GM12878 (cell line): ENCODE measurements around the gene TAMALIN. TPM values are rescaled to one million over a fixed set of nuclear protein-coding genes. Genes with fewer than 3 reads are reported as not detected.

Source experiments
- ATAC-seq: fragments of 200-7000 bp; cut with Tn5 transposase; 3 replicates; pipeline ENCODE4 v1.9.1; 2020; ENCODE audit warnings: mild to moderate bottlenecking, moderate library complexity
- BruUV-seq: library from RNA; stranded (reverse); fragments of 400-500 nt; replicated peaks from 2 replicates; lab custom pipeline; 2021; lab: Mats Ljungman, UMichigan
- CTCF ChIA-PET: fragments of 300-600 bp; sonication (Branson Sonifier 250); formaldehyde crosslinking; extraction: SDS; loops from one replicate; lab custom pipeline; 2021; ENCODE audit warnings: inconsistent platforms; lab: Yijun Ruan, JAX
- POLR2A ChIA-PET: fragments of 350-600 bp; formaldehyde crosslinking; extraction: SDS; loops from one replicate; lab custom pipeline; 2021; ENCODE audit warnings: inconsistent platforms; lab: Charles Lee
- RAD21 ChIA-PET: fragments of 300-600 bp; sonication (Branson Sonifier 250); formaldehyde crosslinking; loops from one replicate; lab custom pipeline; 2023; ENCODE audit warnings: antibody characterized with exemption; ENCODE audit not compliant: unreplicated experiment; lab: Charles Lee
- SMC1A ChIA-PET: fragments of 300-600 bp; sonication (Branson Sonifier 250); formaldehyde crosslinking; loops from one replicate; lab custom pipeline; 2023; ENCODE audit not compliant: unreplicated experiment, uncharacterized antibody; lab: Charles Lee
- DNase-seq: peaks from one replicate; pipeline ENCODE4 v3.0.0-alpha.2; 2011; ENCODE audit warnings: low read depth, low spot score
- FAIRE-seq: peaks from 3 replicates; lab custom pipeline; 2011; peaks lifted over from hg19 to GRCh38; lab: Jason Lieb, UNC
- H2AFZ ChIP-seq: 2 replicates; pipeline ENCODE4 v1.6.0; 2011; ENCODE audit warnings: low read depth, low read length, control low read depth; ENCODE audit not compliant: control insufficient read depth
- H3K27ac ChIP-seq: 2 replicates; pipeline ENCODE4 v1.5.1; 2011; ENCODE audit warnings: control low read depth; ENCODE audit not compliant: control insufficient read depth, insufficient read depth
- H3K27me3 ChIP-seq, 2 experiments: replicated peaks in 1 of 2; 2 replicates each; pipeline versions ENCODE4 v1.6.0 to v1.6.1; 2011; ENCODE audit warnings: low read length in 1 of 2; ENCODE audit not compliant: control insufficient read depth in 2 of 2, insufficient read depth in 2 of 2
- H3K36me3 ChIP-seq, 2 experiments: 2 replicates each; pipeline ENCODE4 v1.5.1; 2011; ENCODE audit warnings: low read length in 1 of 2; ENCODE audit not compliant: control insufficient read depth in 2 of 2, insufficient read depth in 2 of 2
- H3K4me1 ChIP-seq: 2 replicates; pipeline ENCODE4 v1.6.1; 2011; ENCODE audit warnings: mild to moderate bottlenecking, low read length, moderate library complexity, mixed read lengths; ENCODE audit not compliant: control insufficient read depth, insufficient read depth
- H3K4me2 ChIP-seq: 2 replicates; pipeline ENCODE4 v1.6.0; 2011; ENCODE audit warnings: control low read depth; ENCODE audit not compliant: control insufficient read depth, insufficient read depth
- H3K4me3 ChIP-seq: fragments of 200-600 bp; sonication (generic); 2 replicates; pipeline ENCODE4 v1.5.1; 2016
- H3K79me2 ChIP-seq: 2 replicates; pipeline ENCODE4 v1.6.0; 2011; ENCODE audit warnings: low read length; ENCODE audit not compliant: control insufficient read depth, insufficient read depth
- H3K9ac ChIP-seq: 2 replicates; pipeline ENCODE4 v1.8.0; 2011; ENCODE audit warnings: low read length, control low read depth, mixed read lengths; ENCODE audit not compliant: control insufficient read depth, insufficient read depth
- H3K9me3 ChIP-seq: replicated peaks from 3 replicates; pipeline ENCODE4 v1.5.1; 2011; ENCODE audit warnings: mild to moderate bottlenecking, low read length; ENCODE audit not compliant: control insufficient read depth, insufficient read depth
- H4K20me1 ChIP-seq: 2 replicates; pipeline ENCODE4 v1.6.0; 2011; ENCODE audit not compliant: control insufficient read depth, insufficient read depth
- BMI1 ChIP-seq: fragments of 450-650 bp; IDR thresholded peaks from 2 replicates; pipeline ENCODE4 v1.6.1; 2016; ENCODE audit warnings: mild to moderate bottlenecking, moderate library complexity, borderline replicate concordance
- CBX3 ChIP-seq: fragments of 200-600 bp; sonication (generic); IDR thresholded peaks from 2 replicates; pipeline ENCODE4 v1.6.1; 2016; ENCODE audit warnings: low read depth, borderline replicate concordance
- CHD1 ChIP-seq: IDR thresholded peaks from 2 replicates; pipeline ENCODE4 v1.6.1; 2012; ENCODE audit warnings: low read depth, low read length, improper control_type of control experiment
- ETV6 ChIP-seq, 2 experiments: fragments of 450-650 bp in 1 of 2; IDR thresholded peaks in 1 of 2; conservative IDR thresholded peaks in 1 of 2; 2 replicates each; pipeline ENCODE4 v1.6.1; 2014; ENCODE audit warnings: antibody characterized with exemption in 1 of 2, borderline replicate concordance in 1 of 2, low read depth in 1 of 2, mild to moderate bottlenecking in 1 of 2, moderate library complexity in 1 of 2
- FOXM1 ChIP-seq: IDR thresholded peaks from 2 replicates; pipeline ENCODE4 v1.6.1; 2012; ENCODE audit warnings: low read depth, mild to moderate bottlenecking, inconsistent platforms, low read length, moderate library complexity
- RBBP5 ChIP-seq: fragments of 200-600 bp; sonication (generic); conservative IDR thresholded peaks from 2 replicates; pipeline ENCODE4 v1.6.1; 2016
- SMARCA5 ChIP-seq: fragments of 450-650 bp; IDR thresholded peaks from 2 replicates; pipeline ENCODE4 v1.6.1; 2017; ENCODE audit warnings: mild to moderate bottlenecking
- SRF ChIP-seq, 2 experiments: IDR thresholded peaks; 2 replicates each; pipeline ENCODE4 v1.6.1; 2011; ENCODE audit warnings: low read depth in 2 of 2, low read length in 2 of 2, mild to moderate bottlenecking in 1 of 2, moderate library complexity in 1 of 2
- ZNF384 ChIP-seq: IDR thresholded peaks from 2 replicates; pipeline ENCODE4 v1.6.1; 2012; ENCODE audit warnings: low read depth, mild to moderate bottlenecking, low read length, improper control_type of control experiment, borderline replicate concordance
- WGBS: methylation state at CpG from one replicate; pipeline ENCODE4 v1.1.6; 2016; ENCODE audit warnings: low lambda C conversion rate; ENCODE audit not compliant: insufficient replicate concordance, insufficient coverage; ENCODE audit errors: missing lambda C conversion rate; 5-methylcytosine and 5-hydroxymethylcytosine counted together
- in situ Hi-C: fragments of 300-500 bp; cut with MboI; formaldehyde crosslinking; loops from 9 replicates; pipeline ENCODE4 v1.14.3; 2018; ENCODE audit warnings: mixed read lengths
- intact Hi-C: fragments of 100-400 bp; cut with micrococcal nuclease; formaldehyde crosslinking; loops from one replicate; pipeline ENCODE4 v1.14.2; 2022; ENCODE audit not compliant: unreplicated experiment
- polyA plus RNA-seq, 11 experiments: library from polyadenylated mRNA; depleted of rRNA in 4 of 11; unstranded in 6 of 11; stranded (reverse) in 5 of 11; fragments of >200 nt; fragmentation: Nextera tagmentation in 4 of 11; fragmentation: Illumina TruSeq in 1 of 11; extraction: Ambion mirVana in 4 of 11; extraction: Trizol in 1 of 11; gene quantifications; 1 replicate in 1 of 11; 2 replicates in 10 of 11; pipeline versions ENCODE4 v1.2.1 to v1.2.3, GENCODE V29; 2011 to 2016; ENCODE audit warnings: inconsistent platforms in 2 of 11, missing spikeins in 2 of 11, low read depth in 1 of 11
- total RNA-seq, 4 experiments: library from RNA; depleted of rRNA in 3 of 4; stranded (reverse); fragments of >200 nt in 3 of 4; fragmentation: Illumina TruSeq in 1 of 4; extraction: Trizol in 1 of 4; gene quantifications; 2 replicates each; pipeline versions ENCODE4 v1.2.1 to v1.2.3, GENCODE V29; 2013 to 2021
- TF ChIP-seq, protein P1 (sequence below): IDR thresholded peaks from 2 replicates; pipeline ENCODE4 v1.6.1; 2012; ENCODE audit warnings: mild to moderate bottlenecking, low read depth, low read length
- TF ChIP-seq, protein P2 (sequence below): fragments of 450-650 bp; IDR thresholded peaks from 2 replicates; pipeline ENCODE4 v1.6.1; 2017; ENCODE audit warnings: mild to moderate bottlenecking, moderate library complexity
- TF ChIP-seq, protein P3 (sequence below): fragments of 450-650 bp; IDR thresholded peaks from 2 replicates; pipeline ENCODE4 v1.6.1; 2016; ENCODE audit warnings: mild to moderate bottlenecking

Gene TAMALIN
- total and polyA plus RNA-seq, 10 of the 15 experiments (the other 5 are each of a cell fraction or from before 2014, with no cell fraction given): 0.09 to 0.58 (median 0.19) TPM; not detected in 4

DNA sequence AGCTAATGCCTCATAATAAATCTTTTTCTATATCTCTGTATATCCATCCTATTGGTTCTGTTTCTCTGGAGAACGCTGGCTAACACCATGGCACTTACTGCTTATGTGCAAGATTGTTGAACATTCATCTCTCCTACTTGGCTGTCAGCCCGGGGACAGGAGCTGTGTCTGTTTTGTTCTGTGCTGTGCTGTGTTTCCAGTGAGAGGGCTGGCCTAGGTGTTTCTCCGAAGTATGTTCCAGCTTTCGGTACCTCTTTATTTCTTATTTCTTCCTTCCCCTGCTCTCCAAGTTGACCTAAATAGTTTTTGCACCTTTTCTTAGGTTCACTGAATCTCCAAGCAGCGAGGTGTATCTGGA, 25.7 kb downstream of the TAMALIN start:
- ATAC-seq: no peak
- Histone ChIP-seq H3K27me3 (no peaks in the 10 kb centered on the region; a peak in 1 of 4 replicates), H4K20me1 (no peaks in the 10 kb centered on the region), H3K4me2 (peak overlapping the region; percentile 88), H3K4me1 (peaks cover 19% of the 10 kb centered on the region), H2AFZ (peak overlapping the region; percentile 35; the same call in 1 of the 2 replicates), H3K79me2 (no peaks in the 10 kb centered on the region), H3K9ac (no peak overlapping the region), H3K9me3 (no peaks in the 10 kb centered on the region), H3K27ac (no peak overlapping the region), H3K36me3 (no peaks in the 10 kb centered on the region), H3K4me3 (no peak overlapping the region)
- in situ Hi-C loops (no loop called here), intact Hi-C loops (no loop called here)
- CTCF ChIA-PET: interaction anchor here (0.9 to 15.6 kb wide), 18 partner anchors 7 to 247 kb away, joined by 3 to 622 read pairs (median 6); partner anchors contain the start of genes ATG101, NR4A1 and SMIM41
- TSS peak; percentile 81 for BruUV-seq
- 13% methylated on average over 5 of the region's 5 CpGs for WGBS
- POLR2A ChIA-PET: interaction anchor here (0.7 to 6.0 kb wide), 11 partner anchors 11 to 90 kb away, joined by 3 to 24 read pairs (median 5); partner anchors contain the start of genes ATG101 and NR4A1
- TF ChIP-seq CHD1 (no peak), ZNF384 (no peak), BMI1 (no peak), SMARCA5 (no peak), CBX3 (no peak), FOXM1 (no peak), RBBP5 (no peak), SRF (IDR thresholded peaks at IDR 0.05; ENCODE audit: low read depth in 2 of 2, low read length in 2 of 2) (no peak), ETV6 (conservative IDR thresholded peaks at IDR 0.05 in 1 of 2, IDR thresholded peaks at IDR 0.05 in 1 of 2; ENCODE audit: borderline replicate concordance in 1 of 2, low read depth in 1 of 2) (no peak)
- TF ChIP-seq, protein P1, sequence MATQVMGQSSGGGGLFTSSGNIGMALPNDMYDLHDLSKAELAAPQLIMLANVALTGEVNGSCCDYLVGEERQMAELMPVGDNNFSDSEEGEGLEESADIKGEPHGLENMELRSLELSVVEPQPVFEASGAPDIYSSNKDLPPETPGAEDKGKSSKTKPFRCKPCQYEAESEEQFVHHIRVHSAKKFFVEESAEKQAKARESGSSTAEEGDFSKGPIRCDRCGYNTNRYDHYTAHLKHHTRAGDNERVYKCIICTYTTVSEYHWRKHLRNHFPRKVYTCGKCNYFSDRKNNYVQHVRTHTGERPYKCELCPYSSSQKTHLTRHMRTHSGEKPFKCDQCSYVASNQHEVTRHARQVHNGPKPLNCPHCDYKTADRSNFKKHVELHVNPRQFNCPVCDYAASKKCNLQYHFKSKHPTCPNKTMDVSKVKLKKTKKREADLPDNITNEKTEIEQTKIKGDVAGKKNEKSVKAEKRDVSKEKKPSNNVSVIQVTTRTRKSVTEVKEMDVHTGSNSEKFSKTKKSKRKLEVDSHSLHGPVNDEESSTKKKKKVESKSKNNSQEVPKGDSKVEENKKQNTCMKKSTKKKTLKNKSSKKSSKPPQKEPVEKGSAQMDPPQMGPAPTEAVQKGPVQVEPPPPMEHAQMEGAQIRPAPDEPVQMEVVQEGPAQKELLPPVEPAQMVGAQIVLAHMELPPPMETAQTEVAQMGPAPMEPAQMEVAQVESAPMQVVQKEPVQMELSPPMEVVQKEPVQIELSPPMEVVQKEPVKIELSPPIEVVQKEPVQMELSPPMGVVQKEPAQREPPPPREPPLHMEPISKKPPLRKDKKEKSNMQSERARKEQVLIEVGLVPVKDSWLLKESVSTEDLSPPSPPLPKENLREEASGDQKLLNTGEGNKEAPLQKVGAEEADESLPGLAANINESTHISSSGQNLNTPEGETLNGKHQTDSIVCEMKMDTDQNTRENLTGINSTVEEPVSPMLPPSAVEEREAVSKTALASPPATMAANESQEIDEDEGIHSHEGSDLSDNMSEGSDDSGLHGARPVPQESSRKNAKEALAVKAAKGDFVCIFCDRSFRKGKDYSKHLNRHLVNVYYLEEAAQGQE: no peak
- TF ChIP-seq, protein P2, sequence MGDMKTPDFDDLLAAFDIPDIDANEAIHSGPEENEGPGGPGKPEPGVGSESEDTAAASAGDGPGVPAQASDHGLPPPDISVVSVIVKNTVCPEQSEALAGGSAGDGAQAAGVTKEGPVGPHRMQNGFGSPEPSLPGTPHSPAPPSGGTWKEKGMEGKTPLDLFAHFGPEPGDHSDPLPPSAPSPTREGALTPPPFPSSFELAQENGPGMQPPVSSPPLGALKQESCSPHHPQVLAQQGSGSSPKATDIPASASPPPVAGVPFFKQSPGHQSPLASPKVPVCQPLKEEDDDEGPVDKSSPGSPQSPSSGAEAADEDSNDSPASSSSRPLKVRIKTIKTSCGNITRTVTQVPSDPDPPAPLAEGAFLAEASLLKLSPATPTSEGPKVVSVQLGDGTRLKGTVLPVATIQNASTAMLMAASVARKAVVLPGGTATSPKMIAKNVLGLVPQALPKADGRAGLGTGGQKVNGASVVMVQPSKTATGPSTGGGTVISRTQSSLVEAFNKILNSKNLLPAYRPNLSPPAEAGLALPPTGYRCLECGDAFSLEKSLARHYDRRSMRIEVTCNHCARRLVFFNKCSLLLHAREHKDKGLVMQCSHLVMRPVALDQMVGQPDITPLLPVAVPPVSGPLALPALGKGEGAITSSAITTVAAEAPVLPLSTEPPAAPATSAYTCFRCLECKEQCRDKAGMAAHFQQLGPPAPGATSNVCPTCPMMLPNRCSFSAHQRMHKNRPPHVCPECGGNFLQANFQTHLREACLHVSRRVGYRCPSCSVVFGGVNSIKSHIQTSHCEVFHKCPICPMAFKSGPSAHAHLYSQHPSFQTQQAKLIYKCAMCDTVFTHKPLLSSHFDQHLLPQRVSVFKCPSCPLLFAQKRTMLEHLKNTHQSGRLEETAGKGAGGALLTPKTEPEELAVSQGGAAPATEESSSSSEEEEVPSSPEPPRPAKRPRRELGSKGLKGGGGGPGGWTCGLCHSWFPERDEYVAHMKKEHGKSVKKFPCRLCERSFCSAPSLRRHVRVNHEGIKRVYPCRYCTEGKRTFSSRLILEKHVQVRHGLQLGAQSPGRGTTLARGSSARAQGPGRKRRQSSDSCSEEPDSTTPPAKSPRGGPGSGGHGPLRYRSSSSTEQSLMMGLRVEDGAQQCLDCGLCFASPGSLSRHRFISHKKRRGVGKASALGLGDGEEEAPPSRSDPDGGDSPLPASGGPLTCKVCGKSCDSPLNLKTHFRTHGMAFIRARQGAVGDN: no peak
- TF ChIP-seq, protein P3, sequence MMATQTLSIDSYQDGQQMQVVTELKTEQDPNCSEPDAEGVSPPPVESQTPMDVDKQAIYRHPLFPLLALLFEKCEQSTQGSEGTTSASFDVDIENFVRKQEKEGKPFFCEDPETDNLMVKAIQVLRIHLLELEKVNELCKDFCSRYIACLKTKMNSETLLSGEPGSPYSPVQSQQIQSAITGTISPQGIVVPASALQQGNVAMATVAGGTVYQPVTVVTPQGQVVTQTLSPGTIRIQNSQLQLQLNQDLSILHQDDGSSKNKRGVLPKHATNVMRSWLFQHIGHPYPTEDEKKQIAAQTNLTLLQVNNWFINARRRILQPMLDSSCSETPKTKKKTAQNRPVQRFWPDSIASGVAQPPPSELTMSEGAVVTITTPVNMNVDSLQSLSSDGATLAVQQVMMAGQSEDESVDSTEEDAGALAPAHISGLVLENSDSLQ: no peak
- no peak for FAIRE-seq
- SMC1A ChIA-PET: interaction anchor here (0.7 to 13.7 kb wide), 12 partner anchors 8 to 89 kb away, joined by 3 to 322 read pairs (median 6); partner anchors contain the start of genes ATG101 and NR4A1
- no peak for DNase-seq
- RAD21 ChIA-PET: interaction anchor here (0.7 to 4.3 kb wide), 14 partner anchors 9 to 89 kb away, joined by 3 to 44 read pairs (median 8); partner anchors contain the start of genes ATG101 and NR4A1
